Measurements from ENCODE around the gene DR1. TPM values are rescaled to one million over a fixed set of nuclear protein-coding genes. Genes with fewer than 3 reads are reported as not detected.

The DR1 gene
- total RNA-seq, 4 donors from 2014 or later: 28.3 to 34.2 (median 31.1) TPM

GRCh38 chr1:93394514-93394913 lies 48.8 kb downstream of the DR1 start:
- no peak for TF ChIP-seq CTCF (IDR thresholded peaks at IDR 0.05; ENCODE audit: low read depth)

- TF ChIP-seq CTCF (IDR thresholded peaks at IDR 0.05; ENCODE audit: low read depth): no peak
These were observed 49.5 kb downstream of the DR1 start for GRCh38 chr1:93395195-93395594.

- TF ChIP-seq CTCF (IDR thresholded peaks at IDR 0.05; ENCODE audit: low read depth): no peak
These were observed 54.1 kb downstream of the DR1 start for GRCh38 chr1:93399781-93400180.

GRCh38 chr1:93408203-93408602 lies 62.5 kb downstream of the DR1 start:
- no peak for TF ChIP-seq CTCF (IDR thresholded peaks at IDR 0.05; ENCODE audit: low read depth)

- TF ChIP-seq CTCF (IDR thresholded peaks at IDR 0.05; ENCODE audit: low read depth): no peak
These were observed 65.3 kb downstream of the DR1 start for GRCh38 chr1:93411000-93411399.

- TF ChIP-seq CTCF (IDR thresholded peaks at IDR 0.05; ENCODE audit: low read depth): no peak
These were observed 69.0 kb downstream of the DR1 start for GRCh38 chr1:93414749-93415148.

GRCh38 chr1:93415296-93415695 lies 69.6 kb downstream of the DR1 start:
- TF ChIP-seq CTCF (IDR thresholded peaks at IDR 0.05; ENCODE audit: low read depth): no peak

Measured in subcutaneous adipose tissue (tissue), 4 donors.